ENCODE data around the gene SIGLEC11.
A peak's percentile ranks its signal among the peaks of the same experiment; 100 is the strongest.
"Not testable (repeated sequence)": the region's sequence is repeated elsewhere in the genome, so short reads cannot be mapped to it uniquely, and the experiment has no call there.

SIGLEC11 gene, protein sequence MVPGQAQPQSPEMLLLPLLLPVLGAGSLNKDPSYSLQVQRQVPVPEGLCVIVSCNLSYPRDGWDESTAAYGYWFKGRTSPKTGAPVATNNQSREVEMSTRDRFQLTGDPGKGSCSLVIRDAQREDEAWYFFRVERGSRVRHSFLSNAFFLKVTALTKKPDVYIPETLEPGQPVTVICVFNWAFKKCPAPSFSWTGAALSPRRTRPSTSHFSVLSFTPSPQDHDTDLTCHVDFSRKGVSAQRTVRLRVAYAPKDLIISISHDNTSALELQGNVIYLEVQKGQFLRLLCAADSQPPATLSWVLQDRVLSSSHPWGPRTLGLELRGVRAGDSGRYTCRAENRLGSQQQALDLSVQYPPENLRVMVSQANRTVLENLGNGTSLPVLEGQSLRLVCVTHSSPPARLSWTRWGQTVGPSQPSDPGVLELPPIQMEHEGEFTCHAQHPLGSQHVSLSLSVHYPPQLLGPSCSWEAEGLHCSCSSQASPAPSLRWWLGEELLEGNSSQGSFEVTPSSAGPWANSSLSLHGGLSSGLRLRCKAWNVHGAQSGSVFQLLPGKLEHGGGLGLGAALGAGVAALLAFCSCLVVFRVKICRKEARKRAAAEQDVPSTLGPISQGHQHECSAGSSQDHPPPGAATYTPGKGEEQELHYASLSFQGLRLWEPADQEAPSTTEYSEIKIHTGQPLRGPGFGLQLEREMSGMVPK

DNA sequence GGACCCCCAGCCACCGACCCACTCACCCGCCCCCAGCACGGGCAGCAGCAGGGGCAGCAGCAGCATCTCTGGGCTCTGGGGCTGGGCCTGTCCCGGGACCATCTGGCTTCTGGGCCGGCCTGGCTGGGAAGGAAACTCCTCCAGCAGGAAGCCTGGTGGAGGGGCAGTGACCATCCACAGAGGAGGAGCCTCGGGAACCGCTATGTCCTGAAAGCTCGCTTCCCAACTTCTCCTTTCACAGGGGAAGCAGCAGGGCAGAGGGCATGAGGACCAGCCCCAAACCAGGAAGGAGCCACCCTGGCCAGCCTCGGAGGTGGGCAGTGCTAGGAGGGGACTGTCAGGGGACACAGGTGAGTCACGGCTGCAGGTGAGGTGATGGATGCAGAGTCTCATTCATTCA is at the start of gene SIGLEC11:
TSS of gene SIGLEC11 (minus strand) at position 193 of the 400 bp plus-strand sequence. CDS start at position 102, 91 bp downstream.
- DNase-seq (ENCODE audit: low read depth): not testable (repeated sequence)

DNA sequence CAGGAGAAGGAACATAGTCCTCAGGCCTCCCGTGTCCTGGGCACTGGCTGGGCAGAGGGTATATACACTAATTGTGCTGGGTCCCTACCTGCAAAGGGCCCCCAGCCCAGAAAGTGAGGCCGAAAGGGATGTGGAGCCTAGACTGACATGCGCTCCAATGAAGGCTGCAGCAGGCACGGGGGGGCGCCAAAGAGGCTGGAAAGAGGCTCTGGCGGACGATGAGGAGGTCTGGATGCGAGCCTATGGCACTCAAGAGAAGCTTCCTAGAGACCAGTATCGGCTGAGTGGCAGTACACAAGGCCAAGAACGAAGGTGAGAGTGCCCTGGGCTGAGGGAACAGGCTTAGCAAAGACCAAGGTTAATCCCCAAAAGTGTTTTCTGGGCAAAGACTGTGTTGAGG is 47.6 kb upstream of the SIGLEC11 start:
- DNase-seq (ENCODE audit: low read depth): no peak

DNA sequence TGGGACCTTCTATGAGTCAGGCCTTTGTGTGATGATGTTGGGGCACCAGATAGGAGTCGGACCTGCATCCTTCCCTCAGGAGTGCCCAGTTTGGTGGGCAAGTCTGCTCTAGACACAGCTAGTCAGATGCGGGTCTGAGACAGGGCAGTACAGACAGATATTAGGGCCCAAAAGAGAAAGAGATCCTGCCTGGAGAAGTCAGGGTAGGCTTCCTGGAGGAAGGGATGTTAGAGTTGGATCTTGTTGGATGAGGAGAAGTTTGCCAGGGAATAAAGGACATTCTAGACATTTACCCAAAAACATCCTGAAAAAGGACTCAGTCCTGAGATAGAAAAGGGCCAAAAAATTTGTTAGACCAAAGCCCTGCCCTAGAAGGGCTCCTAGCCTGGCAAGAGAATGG is 47.0 kb upstream of the SIGLEC11 start:
- DNase-seq (ENCODE audit: low read depth): no peak

DNA sequence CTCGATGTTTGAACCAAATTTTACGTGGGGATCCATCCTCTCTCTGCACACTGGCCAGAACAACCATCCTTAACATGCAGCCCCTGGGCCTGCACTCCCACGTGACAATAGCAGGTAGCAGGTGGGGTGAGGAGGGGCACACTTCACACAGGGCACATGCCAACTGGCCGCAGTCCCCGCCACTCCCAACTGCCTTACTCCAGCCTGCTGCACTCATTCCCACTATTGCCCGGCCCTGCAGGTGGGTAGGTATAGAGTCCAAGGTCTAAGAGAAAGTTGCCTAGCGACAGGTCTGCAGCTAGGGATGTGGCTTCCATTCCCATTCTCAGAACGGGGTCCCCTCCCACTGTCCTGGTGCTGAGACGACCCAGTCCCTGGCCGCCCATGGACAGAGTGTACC is 46.2 kb upstream of the SIGLEC11 start:
- DNase-seq (ENCODE audit: low read depth): no peak

DNA sequence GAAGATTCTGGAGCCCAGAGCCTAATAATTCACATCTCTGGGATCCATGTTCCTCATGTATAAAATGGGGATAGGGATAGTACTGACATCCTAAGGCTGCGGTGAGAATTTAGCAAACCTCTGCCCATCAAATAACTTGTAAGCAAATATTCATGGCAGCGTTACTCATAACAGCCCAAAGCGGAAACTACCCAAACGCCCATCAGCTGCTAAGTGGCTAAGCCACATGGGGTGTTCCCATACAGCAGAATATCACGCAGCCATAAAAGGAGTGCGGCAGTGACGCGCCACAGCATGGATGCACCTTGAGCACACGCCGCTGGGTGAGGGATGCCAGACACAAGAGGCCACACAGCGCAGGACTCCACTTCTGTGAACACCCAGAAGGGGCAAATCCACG is 44.5 kb upstream of the SIGLEC11 start:
- DNase-seq (ENCODE audit: low read depth): no peak

DNA sequence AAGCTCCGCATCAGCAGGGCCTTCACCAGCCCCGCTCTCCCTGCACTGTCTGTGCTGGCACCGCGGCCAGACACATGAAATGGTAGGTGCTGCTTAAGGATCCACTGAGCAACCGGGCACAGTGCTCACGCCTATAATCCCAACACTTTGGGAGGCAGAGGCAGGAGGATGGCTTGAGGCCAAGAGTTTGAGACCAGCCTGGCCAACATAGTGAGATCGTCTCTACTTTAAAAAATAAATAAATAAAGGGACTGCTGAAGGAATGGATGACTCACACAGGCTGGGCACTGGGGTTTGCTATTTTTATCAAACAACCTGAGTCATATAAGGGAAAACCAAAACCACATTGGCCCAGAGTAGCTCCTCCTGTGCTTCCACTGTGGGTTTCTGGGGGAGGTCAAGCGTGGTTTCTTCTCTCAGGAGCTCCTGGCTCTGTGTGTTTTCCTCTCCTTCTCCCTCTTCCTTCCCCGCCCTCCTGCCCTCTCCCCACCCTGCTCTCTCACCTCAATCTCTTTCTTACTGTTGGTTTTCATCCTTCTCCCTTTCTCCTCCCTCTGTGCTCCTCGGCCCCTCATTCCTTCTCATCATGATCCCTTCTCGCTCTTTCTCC is 42.9 kb upstream of the SIGLEC11 start:
- peak; percentile 98 for DNase-seq (ENCODE audit: low read depth)

DNA sequence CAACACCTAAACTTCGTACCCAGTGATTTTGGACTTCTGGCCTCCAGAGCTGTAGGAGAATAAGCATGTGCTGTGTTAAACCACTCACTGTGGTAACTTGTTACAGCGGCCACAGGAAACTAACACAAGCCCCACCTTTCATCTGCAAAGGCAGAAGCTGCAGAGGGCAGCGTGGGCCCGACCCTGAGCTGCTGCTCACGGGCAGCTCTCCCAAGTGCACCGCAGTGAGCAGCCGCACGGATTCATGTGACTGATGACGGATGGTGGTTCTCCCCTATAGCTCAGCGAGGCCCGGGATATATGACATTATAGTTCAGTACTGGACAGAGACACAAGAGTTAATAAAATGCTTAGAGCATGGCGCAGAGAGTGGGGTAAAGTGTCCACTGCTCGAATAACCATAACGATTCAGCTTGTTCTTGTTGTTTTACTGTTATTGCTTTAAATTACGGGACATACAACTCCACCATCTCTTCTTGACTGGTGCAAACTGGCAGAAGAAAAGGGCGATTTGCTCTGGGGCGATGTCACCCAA is 42.3 kb upstream of the SIGLEC11 start:
- no peak for DNase-seq (ENCODE audit: low read depth)

DNA sequence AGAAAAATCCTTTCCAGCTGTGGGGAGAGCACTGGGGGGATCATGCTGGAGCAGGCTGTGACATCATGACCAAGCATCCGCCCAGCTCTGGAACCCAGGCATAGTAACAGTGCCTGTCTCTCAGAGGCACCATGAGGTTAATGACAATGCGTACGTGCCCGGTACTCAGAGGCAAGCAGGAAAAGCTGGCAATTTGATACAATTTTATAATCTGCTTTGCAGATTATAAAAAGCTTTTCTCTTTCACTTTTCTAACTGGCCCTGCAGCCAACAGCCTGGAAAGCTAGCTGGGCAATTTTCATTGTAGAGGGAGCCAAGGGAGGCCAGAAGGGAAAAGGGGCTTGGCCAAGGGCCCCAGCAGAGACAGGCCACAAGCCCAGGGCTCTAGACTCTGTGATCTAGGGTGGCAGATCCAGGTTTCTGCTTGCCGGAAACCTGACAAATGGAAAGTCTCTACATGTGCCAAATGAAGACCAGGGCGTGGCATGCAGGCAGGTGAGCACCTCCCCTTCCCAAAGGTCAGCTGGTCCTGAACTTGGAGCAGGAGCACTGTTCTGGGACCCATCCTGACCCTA is 41.5 kb upstream of the SIGLEC11 start:
- DNase-seq (ENCODE audit: low read depth): no peak

DNA sequence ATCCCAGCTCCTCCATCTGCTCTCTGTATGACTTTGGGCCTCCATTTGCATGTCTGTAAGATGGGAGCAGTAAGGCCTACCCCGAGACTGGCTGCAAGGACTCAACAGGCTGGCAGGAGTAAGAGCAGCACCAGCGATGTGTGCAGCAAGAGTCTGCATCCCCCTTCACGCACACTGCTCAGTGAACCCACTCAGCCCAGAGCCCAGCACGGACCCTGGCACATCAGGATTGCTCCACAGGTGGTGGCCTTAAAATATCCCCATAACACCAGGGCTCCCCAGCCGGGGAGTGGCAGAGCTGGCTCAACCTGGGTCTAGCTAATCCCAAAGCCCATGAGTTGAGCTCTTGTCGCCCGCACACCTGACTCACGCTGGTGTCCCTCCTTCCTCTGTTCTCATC is 40.8 kb upstream of the SIGLEC11 start:
- DNase-seq (ENCODE audit: low read depth): no peak

DNA sequence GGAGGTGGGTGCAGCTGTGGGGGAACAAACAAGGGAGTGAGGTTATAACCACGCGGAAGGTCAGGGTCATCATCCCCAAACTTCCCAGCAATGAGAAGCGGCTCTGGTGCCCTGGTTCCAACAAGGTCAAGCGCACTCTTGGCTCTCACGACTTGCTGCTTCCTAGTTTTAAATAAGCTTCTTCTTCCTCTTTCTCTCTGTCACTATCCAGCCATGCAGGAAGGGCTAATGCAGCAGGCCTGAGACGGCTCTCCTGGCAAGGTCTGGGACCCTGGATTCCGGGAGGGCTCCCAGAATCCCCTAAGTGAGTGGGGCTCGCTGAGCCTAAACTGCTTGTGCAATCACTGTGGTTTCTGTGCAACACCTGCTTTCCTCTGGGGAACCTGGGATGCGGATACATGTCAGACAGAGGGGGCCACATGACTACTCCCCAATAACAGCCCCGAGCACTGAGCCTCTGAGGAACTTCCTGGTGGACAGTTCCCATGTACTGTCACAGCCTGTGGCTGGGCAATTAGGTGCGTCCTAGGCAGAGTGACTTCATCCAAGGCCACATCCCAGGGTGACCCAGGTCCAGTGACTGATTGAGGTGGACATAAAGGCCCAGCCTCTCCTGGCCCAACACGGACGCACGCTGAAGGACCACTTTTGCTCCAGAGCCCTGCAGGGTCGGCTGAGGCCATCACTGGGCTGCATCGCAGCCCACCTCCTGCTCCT is 40.0 kb upstream of the SIGLEC11 start:
- no peak for DNase-seq (ENCODE audit: low read depth)

DNA sequence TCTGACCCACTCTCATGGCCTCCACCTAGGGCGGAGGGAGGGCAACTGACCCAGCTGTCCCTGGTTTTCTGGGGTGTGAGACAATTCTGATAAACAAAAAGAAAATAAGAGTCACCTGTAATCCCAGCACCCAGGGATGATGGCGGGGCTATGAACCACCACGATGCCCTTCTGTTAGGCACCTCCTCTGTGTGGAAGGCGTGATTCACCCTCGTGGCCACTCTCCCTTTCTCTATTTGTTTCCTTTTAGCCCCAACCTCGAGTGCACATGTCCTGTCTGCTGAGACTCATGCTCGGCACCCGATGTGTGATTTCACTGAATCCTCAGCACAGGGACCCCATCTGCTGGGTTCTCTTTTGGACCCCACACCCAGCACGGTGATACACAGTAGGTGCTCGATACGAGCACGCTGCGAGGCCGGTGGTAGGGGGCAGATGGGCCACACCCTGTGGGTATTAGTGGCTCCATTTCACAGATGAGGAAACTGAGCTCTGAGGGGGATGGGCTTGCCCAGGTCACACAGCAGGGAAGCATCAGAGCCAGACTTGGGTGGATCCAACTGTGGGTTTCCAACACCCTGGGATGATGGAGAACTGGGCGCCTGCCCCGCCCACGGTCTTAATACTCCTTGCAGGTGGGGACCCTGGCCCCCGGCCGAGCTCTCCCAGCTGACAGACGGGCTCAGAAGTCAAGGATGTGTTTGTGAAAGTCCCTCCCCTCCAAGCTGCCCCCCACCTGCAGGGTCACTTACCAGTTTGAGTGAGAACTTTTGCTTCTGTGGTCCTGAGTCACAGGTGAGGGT is 39.3 kb upstream of the SIGLEC11 start:
- DNase-seq (ENCODE audit: low read depth): no peak

DNA sequence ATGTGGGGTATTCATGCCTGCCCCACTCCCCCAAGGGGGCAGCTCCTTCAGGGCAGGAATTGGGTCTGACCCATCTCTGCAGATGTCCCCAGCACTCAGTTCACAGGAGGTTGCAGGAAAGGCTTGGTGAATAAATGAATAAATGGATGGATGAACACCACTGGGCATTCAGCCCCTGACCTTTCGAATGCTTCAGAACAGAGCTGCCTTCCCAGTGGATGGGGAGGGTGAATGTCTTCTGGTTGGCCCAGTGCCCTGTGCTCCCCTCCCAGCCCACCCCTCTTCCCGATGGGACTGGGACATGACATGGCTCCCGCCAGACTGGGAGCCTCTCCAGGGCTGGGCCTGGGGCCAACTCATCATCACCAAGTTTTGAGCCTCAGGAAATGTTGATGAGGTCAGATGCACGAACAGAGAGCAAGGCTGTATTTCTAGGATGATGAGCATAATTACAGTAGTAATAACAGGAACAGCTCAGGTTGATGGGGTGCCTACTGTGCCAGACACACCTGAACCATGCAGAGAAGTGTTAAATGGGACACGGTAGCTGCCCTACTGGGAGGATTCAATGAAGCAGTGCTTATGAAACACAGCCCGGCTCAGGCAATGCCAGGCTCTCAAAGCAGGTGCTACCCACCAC is 38.5 kb upstream of the SIGLEC11 start:
- no peak for DNase-seq (ENCODE audit: low read depth)

DNA sequence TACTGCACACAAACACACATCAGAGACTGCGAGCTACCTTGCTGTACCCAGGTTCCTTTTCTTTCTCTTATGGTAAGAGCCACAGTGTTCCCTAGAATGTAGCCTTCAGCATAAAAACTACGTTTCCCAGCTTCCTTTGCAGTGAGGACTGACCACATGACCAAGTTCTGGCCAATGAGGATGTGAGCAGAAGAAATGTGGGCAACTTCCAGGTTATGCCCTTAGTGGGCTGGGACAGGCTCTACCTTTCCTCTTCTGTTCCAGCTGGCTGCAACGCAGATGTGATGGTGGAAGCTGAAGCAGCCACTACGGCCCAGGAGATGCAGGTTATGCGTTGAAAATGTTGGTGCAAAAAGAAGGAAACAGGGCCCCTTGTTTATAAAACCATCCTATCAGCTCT is 36.7 kb upstream of the SIGLEC11 start:
- DNase-seq (ENCODE audit: low read depth): peak; percentile 51

DNA sequence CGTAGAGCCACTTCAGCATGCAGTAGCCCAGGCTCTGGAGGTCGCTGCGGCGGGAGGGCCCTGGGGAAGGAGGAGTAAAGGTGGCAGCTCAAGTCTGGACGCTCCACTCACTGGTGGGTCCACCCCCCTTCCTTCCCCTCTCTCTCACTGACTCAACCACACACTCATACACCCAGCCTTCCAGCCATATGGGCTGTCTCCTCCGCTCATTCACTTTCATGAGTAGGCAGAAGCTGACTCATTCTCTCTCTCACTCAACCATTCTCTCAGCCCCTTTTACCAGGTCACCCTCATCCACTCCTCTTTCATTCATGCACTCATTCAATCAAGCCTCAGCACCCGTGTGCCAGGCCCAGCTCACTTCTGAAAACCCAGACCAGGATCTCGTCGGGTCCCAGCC is 27.5 kb upstream of the SIGLEC11 start:
- peak; percentile 55 for DNase-seq (ENCODE audit: low read depth)

DNA sequence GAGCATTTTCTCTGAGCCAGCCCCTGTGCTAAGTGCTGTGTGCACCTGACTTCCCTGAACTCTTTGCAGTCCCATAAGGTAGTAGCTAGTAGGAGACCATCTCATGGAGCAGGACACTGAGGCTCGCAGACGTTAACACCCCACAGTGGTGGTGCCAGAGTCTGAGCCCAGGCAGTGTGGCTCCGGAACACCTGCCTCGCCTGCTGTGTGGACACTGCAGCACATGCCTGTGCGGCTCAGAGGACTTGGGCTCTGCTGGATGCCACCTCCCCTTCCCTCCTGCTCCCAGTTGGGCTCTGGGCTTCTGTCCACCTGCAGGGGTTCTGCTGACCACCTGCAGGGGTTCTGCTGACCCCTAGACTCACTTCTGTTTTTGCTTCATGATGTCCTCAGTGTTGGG is 27.0 kb upstream of the SIGLEC11 start:
- no peak for DNase-seq (ENCODE audit: low read depth)

DNA sequence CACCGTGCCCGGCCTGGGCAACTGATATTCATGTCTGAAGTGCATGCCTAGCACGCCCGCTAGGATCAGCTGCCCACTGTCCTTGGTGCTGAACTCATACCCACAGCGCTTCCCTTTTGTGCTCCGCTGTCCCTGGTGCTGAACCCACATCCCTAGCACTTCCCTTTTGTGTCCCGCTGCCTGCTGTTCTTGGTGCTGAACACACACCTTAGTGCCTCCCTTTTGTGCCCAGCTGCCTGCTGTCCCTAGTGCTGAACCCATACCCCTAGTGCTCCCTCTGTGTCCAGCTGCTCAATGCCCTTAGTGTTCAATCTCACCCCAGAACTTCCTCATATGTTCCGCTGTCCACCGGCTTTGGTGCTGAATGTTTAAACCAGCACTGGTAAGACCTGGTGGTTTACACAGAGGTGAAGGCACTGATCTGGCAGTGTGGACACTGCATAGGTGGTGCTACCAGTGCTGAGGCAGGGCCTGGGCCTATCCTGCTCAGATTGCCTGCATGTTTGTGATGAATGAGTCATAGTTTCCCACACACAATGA is 26.3 kb upstream of the SIGLEC11 start:
- DNase-seq (ENCODE audit: low read depth): peak; percentile 94

DNA sequence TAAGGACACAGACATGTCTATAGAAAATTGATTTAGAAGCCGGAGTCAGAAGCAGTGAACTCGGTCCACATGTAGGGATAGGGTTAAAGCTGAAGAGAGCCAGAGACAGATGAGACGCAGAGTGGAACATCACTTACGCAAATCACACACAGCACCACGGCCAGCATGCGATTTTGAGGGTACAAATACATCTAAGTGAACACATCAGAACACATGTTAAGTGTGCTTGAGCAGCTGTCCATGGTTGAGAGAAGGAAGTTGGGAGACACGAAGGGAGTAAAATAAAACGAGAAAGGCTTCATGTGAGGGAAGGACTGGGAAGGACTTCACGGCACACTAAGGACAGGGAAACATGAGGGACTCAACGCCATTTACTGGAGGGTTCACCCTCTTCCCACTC is 25.4 kb upstream of the SIGLEC11 start:
- no peak for DNase-seq (ENCODE audit: low read depth)

DNA sequence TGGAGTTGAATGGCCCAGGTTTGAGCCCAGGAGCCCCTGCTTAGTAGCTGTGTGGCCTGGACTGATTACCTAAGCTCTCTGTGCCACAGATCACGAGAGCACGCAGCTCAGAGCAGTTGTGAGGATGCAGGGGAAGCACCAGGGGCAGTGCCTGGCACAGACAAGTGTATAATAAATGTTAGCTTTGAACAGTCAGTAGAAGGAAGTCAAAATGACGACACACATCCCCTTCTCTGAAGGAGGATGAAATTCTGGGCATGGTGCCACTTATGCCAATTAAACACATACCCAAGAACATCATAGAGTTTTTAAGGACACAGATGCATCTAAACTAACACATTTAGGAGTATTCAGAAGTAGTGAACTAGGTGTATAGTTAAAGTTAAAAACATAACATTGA is 24.9 kb upstream of the SIGLEC11 start:
- no peak for DNase-seq (ENCODE audit: low read depth)

DNA sequence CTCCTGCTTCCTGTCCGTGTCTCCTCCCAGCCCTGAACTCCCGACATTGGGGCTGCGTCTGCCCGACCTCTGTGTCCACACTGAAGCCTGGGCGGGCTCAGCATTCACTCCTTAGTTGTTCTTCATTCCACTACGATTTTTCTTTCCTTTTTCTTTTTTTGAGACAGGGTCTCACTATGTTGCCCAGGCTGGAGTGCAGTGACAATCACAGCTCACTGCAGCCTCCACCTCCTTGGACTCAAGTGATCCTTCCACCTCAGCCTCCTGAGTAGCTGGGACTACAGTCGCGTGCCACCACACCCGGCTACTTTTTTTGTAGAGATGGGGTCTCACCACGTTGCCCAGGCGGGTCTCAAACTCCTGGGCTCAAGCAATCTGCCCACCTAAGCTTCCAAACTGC is 23.5 kb upstream of the SIGLEC11 start:
- DNase-seq (ENCODE audit: low read depth): no peak

DNA sequence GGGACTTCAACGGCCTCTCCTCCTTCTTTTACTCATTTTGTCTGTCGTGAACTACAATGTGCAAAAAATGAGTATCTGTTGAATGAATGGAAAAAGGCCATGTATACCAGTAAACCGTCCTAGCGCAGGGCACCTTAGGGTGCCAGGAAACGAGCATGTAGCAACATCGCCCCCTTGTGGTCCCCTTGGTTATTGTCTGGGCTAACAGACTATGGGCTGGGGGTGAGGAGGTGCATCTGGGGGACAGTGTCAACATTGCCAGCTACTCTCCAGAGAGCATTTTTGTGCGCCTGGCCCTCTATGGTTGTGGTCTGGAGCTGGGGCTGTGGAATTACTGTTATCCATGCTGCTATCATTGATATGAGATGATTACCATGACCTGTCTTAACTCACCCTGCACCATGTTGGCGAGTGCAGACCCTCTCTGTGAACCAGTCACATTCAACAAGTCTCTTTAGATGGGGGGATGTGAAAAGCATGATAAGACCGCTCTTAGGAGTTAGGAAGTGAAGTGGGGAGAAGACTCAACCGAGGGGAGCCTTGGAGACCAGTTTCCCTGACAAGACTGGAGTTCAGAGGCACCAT is 22.8 kb upstream of the SIGLEC11 start:
- DNase-seq (ENCODE audit: low read depth): peak; percentile 44

All from amniotic epithelial cell (primary cell).